HG02798 (cell line): ENCODE results near the gene CDCA4.

Experiments
- ATAC-seq: cut with Tn5 transposase; IDR thresholded peaks from one replicate; pipeline ENCODE4 v1.9.1; 2021; ENCODE audit warnings: mild to moderate bottlenecking; ENCODE audit not compliant: unreplicated experiment, poor library complexity

CDCA4 gene

GRCh38 chr14:105019861-105020814 is 745 bp downstream of the CDCA4 start:
- peak; percentile 21 for ATAC-seq

- ATAC-seq: no peak
Measured at GRCh38 chr14:105018414-105018813, 2.5 kb downstream of the CDCA4 start.

GRCh38 chr14:105015905-105016304 is 5.0 kb downstream of the CDCA4 start:
- no peak for ATAC-seq

GRCh38 chr14:105015242-105015641 is 5.6 kb downstream of the CDCA4 start:
- no peak for ATAC-seq

GRCh38 chr14:105014631-105015030 is 6.3 kb downstream of the CDCA4 start:
- ATAC-seq: no peak

- no peak for ATAC-seq
Measured at GRCh38 chr14:105014032-105014431, 6.9 kb downstream of the CDCA4 start.

GRCh38 chr14:105013150-105013785 is 7.6 kb downstream of the CDCA4 start:
- no peak for ATAC-seq

GRCh38 chr14:105012171-105012985 is 8.5 kb downstream of the CDCA4 start:
- no peak for ATAC-seq

- no peak for ATAC-seq
Measured at GRCh38 chr14:105011312-105011990, 9.4 kb downstream of the CDCA4 start.

GRCh38 chr14:105010891-105011291 is 10.0 kb downstream of the CDCA4 start:
- no peak for ATAC-seq

GRCh38 chr14:105010106-105010505 is 10.8 kb downstream of the CDCA4 start:
- ATAC-seq: no peak

GRCh38 chr14:105007593-105008264 is 13.2 kb downstream of the CDCA4 start:
- no peak for ATAC-seq

GRCh38 chr14:105006831-105007592 is 13.9 kb downstream of the CDCA4 start:
- ATAC-seq: no peak

GRCh38 chr14:105005929-105006830 is 14.7 kb downstream of the CDCA4 start:
- ATAC-seq: no peak

- ATAC-seq: no peak
Measured at GRCh38 chr14:105005329-105005928, 15.5 kb downstream of the CDCA4 start.

- ATAC-seq: no peak
Measured at GRCh38 chr14:104999361-104999760, 21.5 kb downstream of the CDCA4 start.

GRCh38 chr14:104998801-104999200 is 22.1 kb downstream of the CDCA4 start:
- no peak for ATAC-seq

- ATAC-seq: no peak
Measured at GRCh38 chr14:104996483-104996882, 24.4 kb downstream of the CDCA4 start.
